DMS53 treated with DMSO at 0.1 percent for 48 hours (cell line): ENCODE data around the gene BRD2.

ENCODE experiments used
- DNase-seq: peaks from one replicate; lab custom pipeline; 2025; ENCODE audit not compliant: unreplicated experiment; lab: John Stamatoyannopoulos, UW

Gene BRD2

DNA sequence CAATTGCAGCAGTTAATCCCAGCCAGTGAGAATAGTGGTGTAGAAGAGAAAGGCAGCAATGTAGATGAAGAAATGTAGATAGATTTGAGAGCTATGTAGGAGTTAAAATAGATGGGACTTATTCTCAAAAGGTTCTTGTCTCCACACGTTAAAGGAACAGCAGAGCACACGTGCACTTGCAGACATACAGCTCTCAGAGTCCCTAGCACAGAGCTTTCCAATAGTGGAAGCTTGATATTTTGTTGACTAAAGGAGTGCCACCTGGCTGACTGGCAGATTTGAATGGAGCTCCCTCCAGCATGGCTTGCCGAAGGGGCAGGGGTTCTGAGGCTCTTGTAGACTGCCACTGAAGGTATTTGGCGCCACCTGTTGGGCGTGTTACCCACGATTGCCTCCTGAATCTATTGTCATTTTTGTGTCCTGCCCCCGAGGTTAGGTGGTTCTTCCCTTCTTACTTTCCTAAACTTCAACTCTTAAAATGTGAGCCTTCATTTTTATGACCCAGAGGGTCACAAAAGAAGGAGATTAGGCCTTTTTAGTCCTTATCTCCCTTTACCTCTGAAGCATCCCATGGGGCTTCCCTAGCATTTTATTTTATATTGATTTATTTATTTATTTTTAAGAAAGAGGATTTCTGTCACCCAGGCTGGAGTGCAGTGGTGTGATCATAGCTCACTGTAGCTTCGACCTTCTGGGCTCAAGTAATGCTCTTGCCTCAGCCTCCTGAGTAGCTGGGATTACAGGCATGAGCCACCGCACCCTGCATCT, 16.4 kb downstream of the BRD2 start:
- peak; percentile 96 for DNase-seq

- no peak for DNase-seq
These were observed 21.0 kb downstream of the BRD2 start for GRCh38 chr6:32989368-32989767.

DNA sequence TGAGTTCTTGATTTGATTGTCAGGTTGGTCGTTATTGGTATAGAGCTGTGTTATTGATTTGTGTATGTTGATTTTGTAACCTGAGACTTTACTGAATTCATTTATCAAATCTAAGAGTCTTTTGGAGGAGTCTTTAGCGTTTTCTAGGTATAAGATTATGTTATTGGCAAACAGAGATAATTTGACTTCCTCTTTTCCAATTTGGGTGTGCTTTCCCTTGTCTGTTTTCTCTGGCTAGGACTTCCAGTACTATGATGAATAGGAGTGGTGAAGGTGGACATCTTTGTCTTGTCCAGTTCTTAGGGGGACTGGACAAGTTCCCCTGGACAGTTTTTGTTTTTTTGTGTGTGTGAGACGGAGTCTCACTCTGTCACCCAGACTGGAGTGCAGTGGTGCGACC, 23.6 kb downstream of the BRD2 start:
- DNase-seq, result no peak

- no peak for DNase-seq
These were observed 25.1 kb downstream of the BRD2 start for GRCh38 chr6:32993363-32993973.

GRCh38 chr6:32995448-32995847, 27.1 kb downstream of the BRD2 start:
- DNase-seq, result no peak

- DNase-seq, result no peak
These were observed 31.7 kb downstream of the BRD2 start for GRCh38 chr6:33000055-33000454.

DNA sequence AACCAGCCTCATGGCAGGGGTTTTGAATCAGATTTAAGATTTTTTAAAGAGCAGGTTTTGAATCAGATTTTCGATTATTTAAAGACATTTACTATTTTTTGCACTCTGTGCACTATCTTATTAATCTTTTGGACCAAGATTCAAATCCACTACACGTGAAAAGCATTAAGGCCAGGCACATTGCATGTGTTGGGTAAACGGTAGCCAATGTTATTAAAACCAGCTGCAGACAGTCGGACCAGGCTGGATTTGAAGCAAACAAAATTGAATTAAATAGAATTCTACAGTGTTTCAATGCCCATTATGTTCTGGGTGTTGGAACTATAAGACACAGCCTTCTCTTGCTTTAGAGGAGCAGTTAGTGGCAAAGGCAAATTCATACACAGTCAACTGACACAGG, 33.3 kb downstream of the BRD2 start:
- no peak for DNase-seq

- DNase-seq, result no peak
These were observed 36.5 kb downstream of the BRD2 start for GRCh38 chr6:33004940-33005339.

DNA sequence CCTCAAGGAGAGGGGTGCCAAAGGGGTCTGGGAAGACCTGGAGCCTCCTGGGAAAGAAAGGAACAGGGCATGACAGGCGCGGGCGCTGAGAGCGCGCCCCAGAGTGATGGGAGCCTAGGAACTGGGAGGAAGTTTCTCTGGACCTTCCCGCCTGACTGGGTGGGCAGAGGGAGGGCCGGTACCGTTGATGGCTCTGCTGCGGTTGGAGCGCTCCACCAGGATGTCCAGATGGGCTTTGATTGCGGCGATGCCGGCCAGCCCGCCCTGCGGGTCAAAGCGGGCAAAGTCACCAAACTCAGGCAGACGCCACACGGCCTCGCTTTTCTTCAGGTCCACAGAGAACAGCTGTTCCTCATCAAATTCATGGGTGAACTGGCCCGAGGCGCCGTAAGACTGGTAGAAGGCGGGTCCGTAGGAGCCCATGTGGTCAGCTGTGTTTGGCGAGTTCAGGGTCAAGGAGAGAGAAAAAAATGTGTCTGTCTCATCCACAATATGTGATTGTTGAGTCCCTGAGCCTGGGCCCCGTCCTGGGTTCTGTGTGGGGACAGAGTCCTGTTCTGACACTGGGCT, 39.5 kb downstream of the BRD2 start:
- no peak for DNase-seq

DNA sequence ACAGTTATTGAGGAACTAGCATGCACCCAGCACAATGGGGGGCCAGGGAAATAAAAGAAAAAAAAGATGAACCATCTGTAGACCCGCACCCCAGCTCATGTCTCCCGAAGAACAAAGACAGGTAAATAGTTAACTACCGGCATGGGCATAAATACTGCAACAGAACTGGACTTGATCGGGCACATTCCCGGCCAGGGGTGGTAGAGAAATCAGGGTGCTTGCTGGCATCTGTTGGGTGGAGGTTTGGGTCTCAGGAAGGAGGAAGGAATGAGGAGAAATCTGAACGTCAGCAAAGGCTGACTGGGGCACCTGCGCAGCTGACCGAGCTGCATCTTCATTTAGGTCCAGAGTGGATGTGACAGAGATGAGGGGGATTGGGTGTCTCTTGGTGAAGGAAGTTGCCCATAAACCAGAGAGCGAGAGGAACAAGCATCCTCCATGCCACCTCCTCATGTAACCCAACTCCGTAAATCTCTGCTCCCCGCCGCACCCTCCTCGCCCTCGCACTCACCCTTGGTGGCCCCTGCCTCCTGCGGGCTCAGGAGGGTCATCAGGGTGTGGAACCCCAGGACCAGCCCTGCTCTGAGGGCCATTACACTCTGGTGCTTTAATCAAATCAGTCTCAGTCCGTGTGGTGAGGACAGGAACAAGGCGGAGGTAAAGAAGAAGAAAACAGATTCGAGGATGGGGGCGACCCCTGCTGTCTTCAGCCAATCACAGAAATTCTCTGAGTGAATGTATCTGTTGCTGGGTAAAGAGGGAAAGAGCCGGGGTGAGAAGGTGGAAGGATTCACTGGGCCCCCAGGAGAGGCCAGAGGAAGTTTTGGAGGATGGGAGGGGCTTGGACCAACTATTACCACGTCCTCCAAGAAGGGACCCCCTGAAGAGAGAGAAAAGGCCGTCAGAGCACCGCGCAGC, 40.8 kb downstream of the BRD2 start, which contains the start of gene HLA-DOA:
HLA-DOA (minus strand) TSS at position 648 of the 918 bp plus-strand sequence.
- DNase-seq, result no peak

GRCh38 chr6:33010356-33010755, 42.0 kb downstream of the BRD2 start:
- no peak for DNase-seq

DNA sequence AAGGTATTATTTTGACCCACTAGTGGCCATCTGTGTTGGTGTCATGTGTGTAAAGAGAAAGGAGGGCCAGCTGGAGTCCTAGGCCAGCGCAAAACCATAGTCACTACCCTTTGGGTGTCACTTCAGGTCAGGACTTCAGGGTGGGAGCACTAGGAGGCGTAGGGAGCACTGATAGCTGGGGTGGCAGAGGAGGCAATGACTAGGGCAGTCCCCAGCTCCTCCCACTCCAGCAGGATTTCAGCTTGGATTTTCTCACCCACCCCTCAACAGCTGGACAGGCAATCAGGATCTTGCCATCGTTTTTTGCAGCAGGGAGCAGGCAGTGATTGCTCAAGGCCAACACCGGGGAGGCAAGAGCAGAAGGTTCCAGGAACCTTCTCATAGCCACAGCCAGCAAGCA, 45.2 kb downstream of the BRD2 start:
- no peak for DNase-seq

GRCh38 chr6:33014841-33015634, 46.6 kb downstream of the BRD2 start:
- DNase-seq, result peak; percentile 75

GRCh38 chr6:33015798-33016197, 47.4 kb downstream of the BRD2 start:
- no peak for DNase-seq

- no peak for DNase-seq
These were observed 48.6 kb downstream of the BRD2 start for GRCh38 chr6:33017018-33017417.

DNA sequence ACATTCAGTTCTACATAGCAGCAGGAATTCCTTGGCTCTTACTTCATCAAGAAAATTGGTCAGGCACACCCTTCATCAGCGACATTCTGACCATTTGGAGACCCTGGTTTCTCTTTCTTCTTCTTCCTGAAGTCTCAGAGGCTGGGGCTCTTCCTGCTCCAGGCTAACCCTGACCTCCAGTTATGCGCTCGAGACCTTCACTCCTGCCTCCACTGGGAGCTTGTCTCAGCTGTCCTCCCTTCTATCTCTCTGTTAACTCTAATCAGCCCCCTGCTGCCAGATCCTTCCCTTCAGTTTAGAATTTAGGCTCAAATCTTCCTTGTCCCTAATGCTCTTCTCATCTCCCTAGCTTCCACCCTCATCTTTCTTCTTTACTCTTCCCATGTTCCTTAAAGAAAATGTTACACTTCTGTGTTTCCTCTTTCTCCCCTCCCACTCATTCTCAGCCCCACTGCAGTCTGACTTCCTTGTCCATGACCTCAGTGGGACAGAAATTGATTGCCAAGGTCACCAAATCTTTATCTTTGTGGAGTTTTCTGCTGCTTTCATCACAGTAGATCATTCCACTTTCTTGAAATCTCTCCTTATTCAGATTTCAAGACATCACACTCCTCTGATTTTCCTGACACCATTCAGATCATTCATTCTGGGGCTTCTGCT, 49.4 kb downstream of the BRD2 start:
- DNase-seq, result no peak

- no peak for DNase-seq
These were observed 50.0 kb downstream of the BRD2 start for GRCh38 chr6:33018418-33018817.

DNA sequence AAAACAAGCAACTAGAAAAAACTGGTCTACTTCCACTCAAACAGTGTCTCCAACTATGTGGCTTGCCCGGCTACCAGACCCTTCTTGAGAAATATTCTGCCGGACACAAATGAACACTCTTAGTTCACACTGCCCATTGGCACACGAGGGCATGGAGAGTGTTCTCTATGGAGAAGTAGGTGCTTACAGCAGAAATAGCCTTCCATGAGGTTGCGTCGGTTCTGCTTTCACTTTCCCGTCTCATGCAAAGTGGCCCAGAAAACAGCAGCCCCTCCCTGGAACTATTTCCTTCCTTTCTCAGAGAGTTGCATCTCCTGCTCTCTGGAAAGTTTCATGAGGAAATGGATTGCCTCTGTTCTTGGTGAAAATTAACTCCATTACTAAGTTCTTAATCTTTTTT, 50.5 kb downstream of the BRD2 start:
- no peak for DNase-seq

DNA sequence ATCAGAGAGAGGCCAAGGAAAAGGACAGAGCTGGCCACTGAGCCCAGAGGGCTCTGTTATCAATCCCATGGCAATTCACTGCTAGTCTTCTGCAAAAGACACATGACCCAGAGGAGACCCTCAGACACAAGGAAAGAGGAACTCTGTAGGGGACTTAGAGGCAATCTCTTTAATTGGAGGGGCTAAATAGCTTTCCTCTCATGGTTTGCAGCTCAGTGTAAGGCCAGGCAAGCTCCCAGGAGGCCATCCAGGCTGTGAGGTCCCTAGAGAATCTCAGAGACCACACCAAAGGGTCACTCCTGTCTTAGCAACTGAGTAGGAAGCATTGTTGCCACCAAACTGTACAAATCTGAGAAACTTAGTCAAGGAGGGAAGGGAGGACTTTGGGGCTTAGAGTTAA, 51.0 kb downstream of the BRD2 start:
- DNase-seq, result no peak

- no peak for DNase-seq
These were observed 53.5 kb downstream of the BRD2 start for GRCh38 chr6:33021917-33022316.
